Measurements from ENCODE around the gene LRP3. TPM values are rescaled to one million over a fixed set of nuclear protein-coding genes. Genes with fewer than 3 reads are reported as not detected.
A peak's percentile ranks its signal among the peaks of the same experiment; 100 is the strongest.

LRP3 gene
- total and polyA plus RNA-seq, 2 donors (not counting 1 experiment from before 2014, with no cell fraction given): 4.0 to 24.4 TPM

DNA sequence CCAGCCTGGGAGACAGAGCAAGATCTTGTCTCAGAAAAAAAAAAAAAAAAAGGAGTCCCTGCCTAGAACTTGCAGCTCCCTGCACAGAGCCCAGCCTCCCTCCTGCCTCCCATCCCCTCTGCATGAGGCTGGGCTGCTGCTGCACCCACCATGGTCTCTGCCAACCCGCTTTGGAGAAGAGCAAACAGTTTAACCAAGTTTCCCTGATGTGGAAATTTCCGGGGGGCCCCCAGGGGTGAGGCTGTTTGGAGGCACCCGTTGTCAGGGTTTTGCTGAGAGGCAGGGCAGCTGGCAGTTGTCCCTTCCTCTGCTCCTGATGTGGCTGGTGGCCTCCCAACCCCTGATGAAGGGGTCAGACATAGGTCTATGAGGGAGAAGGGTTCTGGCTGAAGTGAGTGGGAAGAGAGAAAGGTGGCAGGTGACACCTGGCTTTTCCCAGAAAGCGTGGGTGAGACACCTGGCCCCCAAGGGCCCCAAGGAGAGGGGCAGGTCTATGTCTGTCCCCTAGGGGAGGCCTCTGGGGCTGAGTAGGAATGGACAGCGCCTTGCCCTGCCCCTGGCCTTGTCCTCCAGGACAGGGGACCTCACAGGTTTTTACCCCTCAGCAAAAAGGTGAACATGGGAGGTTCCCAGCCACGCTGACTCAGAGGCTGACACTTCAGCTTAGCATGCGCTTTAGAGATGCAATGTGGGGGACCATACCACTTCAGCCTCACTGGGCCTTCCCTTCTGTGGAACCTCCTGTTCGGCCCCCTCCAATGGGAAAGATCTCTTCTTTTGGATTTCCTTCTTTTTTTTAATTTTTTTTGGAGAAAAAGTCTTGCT lies 5.5 kb downstream of the LRP3 start:
- H3K4me1 ChIP-seq (ENCODE audit: control insufficient read depth, extremely low read depth, insufficient read depth, low read length): no peaks in the 10 kb centered on the region
- peaks cover 2% of the 10 kb centered on the region for H3K36me3 ChIP-seq (ENCODE audit: control insufficient read depth, insufficient read depth, low read length)
- H3K9me3 ChIP-seq (ENCODE audit: control insufficient read depth, insufficient read depth, low read depth, low read length): no peaks in the 10 kb centered on the region
- no peak overlapping the region for H3K27ac ChIP-seq (ENCODE audit: insufficient read depth, low read length)
- TF ChIP-seq, protein P1, sequence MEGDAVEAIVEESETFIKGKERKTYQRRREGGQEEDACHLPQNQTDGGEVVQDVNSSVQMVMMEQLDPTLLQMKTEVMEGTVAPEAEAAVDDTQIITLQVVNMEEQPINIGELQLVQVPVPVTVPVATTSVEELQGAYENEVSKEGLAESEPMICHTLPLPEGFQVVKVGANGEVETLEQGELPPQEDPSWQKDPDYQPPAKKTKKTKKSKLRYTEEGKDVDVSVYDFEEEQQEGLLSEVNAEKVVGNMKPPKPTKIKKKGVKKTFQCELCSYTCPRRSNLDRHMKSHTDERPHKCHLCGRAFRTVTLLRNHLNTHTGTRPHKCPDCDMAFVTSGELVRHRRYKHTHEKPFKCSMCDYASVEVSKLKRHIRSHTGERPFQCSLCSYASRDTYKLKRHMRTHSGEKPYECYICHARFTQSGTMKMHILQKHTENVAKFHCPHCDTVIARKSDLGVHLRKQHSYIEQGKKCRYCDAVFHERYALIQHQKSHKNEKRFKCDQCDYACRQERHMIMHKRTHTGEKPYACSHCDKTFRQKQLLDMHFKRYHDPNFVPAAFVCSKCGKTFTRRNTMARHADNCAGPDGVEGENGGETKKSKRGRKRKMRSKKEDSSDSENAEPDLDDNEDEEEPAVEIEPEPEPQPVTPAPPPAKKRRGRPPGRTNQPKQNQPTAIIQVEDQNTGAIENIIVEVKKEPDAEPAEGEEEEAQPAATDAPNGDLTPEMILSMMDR (conservative IDR thresholded peaks at IDR 0.05 in 1 of 2, IDR thresholded peaks at IDR 0.05 in 1 of 2; ENCODE audit: low read depth in 1 of 2, low read length in 2 of 2): no peak
- TF ChIP-seq EZH2 (IDR thresholded peaks at IDR 0.05; ENCODE audit: low read length, missing control alignments): no peak
- H3K79me2 ChIP-seq (ENCODE audit: control insufficient read depth, insufficient read depth, low read length): no peaks in the 10 kb centered on the region
- no peak overlapping the region for H3K4me2 ChIP-seq (ENCODE audit: extremely low read depth, insufficient read depth, low read length)
- no peak overlapping the region for H2AFZ ChIP-seq (ENCODE audit: low read length)
- no peaks in the 10 kb centered on the region for H4K20me1 ChIP-seq (ENCODE audit: control insufficient read depth, extremely low read depth, insufficient read depth, low read length)
- no peaks in the 10 kb centered on the region for H3K27me3 ChIP-seq (ENCODE audit: control insufficient read depth, insufficient read depth, low read length)
- DNase-seq (ENCODE audit: low read depth in 2 of 2): peak in 1 of 2 donors; percentile 13
- H3K9ac ChIP-seq (ENCODE audit: insufficient read depth, low read length): no peak overlapping the region
- no peak overlapping the region for H3K4me3 ChIP-seq (replicated peaks in 1 of 4; ENCODE audit: control extremely low read depth in 1 of 4, insufficient read depth in 1 of 4, low read depth in 3 of 4, low read length in 4 of 4)

DNA sequence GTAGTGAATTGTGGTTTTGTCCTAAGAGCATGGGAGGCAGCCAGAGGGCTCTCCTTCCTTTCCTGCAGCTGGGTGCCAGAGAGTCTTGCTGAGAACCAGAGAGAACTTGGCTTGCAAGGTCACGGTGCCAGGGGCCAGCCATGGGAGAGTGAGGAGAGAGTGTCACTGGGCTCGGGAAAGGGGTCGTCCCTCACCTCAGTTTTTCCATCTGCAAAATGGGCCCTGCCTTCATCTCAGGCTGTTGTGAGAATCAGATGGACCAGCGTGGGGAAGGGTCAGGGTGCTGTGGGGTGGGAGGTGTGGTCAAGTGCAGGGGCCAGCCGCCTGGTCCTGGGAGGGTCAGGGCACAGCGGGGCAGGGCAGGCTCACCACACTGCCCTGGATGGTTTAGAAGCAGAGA lies 7.3 kb downstream of the LRP3 start:
- Histone ChIP-seq H3K4me2 (ENCODE audit: extremely low read depth, insufficient read depth, low read length) (no peak overlapping the region), H3K27ac (ENCODE audit: insufficient read depth, low read length) (no peak overlapping the region), H3K4me3 (replicated peaks in 1 of 4; ENCODE audit: control extremely low read depth in 1 of 4, insufficient read depth in 1 of 4, low read depth in 3 of 4, low read length in 4 of 4) (no peak overlapping the region), H3K79me2 (ENCODE audit: control insufficient read depth, insufficient read depth, low read length) (no peaks in the 10 kb centered on the region), H3K4me1 (ENCODE audit: control insufficient read depth, extremely low read depth, insufficient read depth, low read length) (no peaks in the 10 kb centered on the region), H2AFZ (ENCODE audit: low read length) (no peak overlapping the region), H3K9me3 (ENCODE audit: control insufficient read depth, insufficient read depth, low read depth, low read length) (no peaks in the 10 kb centered on the region), H3K9ac (ENCODE audit: insufficient read depth, low read length) (no peak overlapping the region), H4K20me1 (ENCODE audit: control insufficient read depth, extremely low read depth, insufficient read depth, low read length) (no peaks in the 10 kb centered on the region), H3K27me3 (ENCODE audit: control insufficient read depth, insufficient read depth, low read length) (no peaks in the 10 kb centered on the region), H3K36me3 (ENCODE audit: control insufficient read depth, insufficient read depth, low read length) (peaks cover 6% of the 10 kb centered on the region)
- no peak for TF ChIP-seq EZH2 (IDR thresholded peaks at IDR 0.05; ENCODE audit: low read length, missing control alignments)
- DNase-seq (ENCODE audit: low read depth in 2 of 2): no peak

- Histone ChIP-seq H3K4me1 (ENCODE audit: control insufficient read depth, extremely low read depth, insufficient read depth, low read length) (no peaks in the 10 kb centered on the region), H3K4me3 (replicated peaks in 1 of 4; ENCODE audit: control extremely low read depth in 1 of 4, insufficient read depth in 1 of 4, low read depth in 3 of 4, low read length in 4 of 4) (no peak overlapping the region), H3K4me2 (ENCODE audit: extremely low read depth, insufficient read depth, low read length) (no peak overlapping the region), H3K27me3 (ENCODE audit: control insufficient read depth, insufficient read depth, low read length) (no peaks in the 10 kb centered on the region), H2AFZ (ENCODE audit: low read length) (no peak overlapping the region), H3K27ac (ENCODE audit: insufficient read depth, low read length) (no peak overlapping the region), H4K20me1 (ENCODE audit: control insufficient read depth, extremely low read depth, insufficient read depth, low read length) (no peaks in the 10 kb centered on the region), H3K79me2 (ENCODE audit: control insufficient read depth, insufficient read depth, low read length) (no peaks in the 10 kb centered on the region), H3K9ac (ENCODE audit: insufficient read depth, low read length) (no peak overlapping the region), H3K36me3 (ENCODE audit: control insufficient read depth, insufficient read depth, low read length) (peaks cover 6% of the 10 kb centered on the region), H3K9me3 (ENCODE audit: control insufficient read depth, insufficient read depth, low read depth, low read length) (no peaks in the 10 kb centered on the region)
- no peak for TF ChIP-seq EZH2 (IDR thresholded peaks at IDR 0.05; ENCODE audit: low read length, missing control alignments)
- TF ChIP-seq, protein P1 (conservative IDR thresholded peaks at IDR 0.05 in 1 of 2, IDR thresholded peaks at IDR 0.05 in 1 of 2; ENCODE audit: low read depth in 1 of 2, low read length in 2 of 2): no peak
- no peak for DNase-seq (ENCODE audit: low read depth in 2 of 2)
These were observed 7.9 kb downstream of the LRP3 start for GRCh38 chr19:33201886-33202545.

Data from fibroblast of lung (primary cell).